Prostate gland (tissue), 2 donors: ENCODE measurements around the gene RGSL1. TPM values are rescaled to one million over a fixed set of nuclear protein-coding genes. Genes with fewer than 3 reads are reported as not detected.

ENCODE experiments used
- DNase-seq: peaks from one replicate; pipeline ENCODE4 v3.0.0-alpha.2; 2019; ENCODE audit warnings: low spot score
- H3K27ac ChIP-seq, 2 donors: fragments of 200-600 bp; sonication (generic); 2 replicates each; pipeline ENCODE4 v1.5.1; 2017 to 2019
- H3K27me3 ChIP-seq: fragments of 200-600 bp; sonication (generic); replicated peaks from 2 replicates; pipeline ENCODE4 v1.5.1; 2019; ENCODE audit not compliant: insufficient read depth
- H3K36me3 ChIP-seq, 2 donors: fragments of 200-600 bp; sonication (generic); 1 replicate in 1 of 2; 2 replicates in 1 of 2; pipeline versions ENCODE4 v1.5.1 to v1.8.1; 2017 to 2019
- H3K4me1 ChIP-seq: fragments of 200-600 bp; sonication (generic); replicated peaks from 2 replicates; pipeline ENCODE4 v1.5.1; 2019
- H3K4me3 ChIP-seq, 2 donors: fragments of 200-600 bp; sonication (generic); 2 replicates each; pipeline ENCODE4 v1.5.1; 2017 to 2019
- H3K9me3 ChIP-seq: fragments of 200-600 bp; sonication (generic); 2 replicates; pipeline ENCODE4 v1.5.1; 2017
- CTCF ChIP-seq, 4 experiments: fragments of 200-600 bp in 2 of 4; fragments of 450-650 bp in 2 of 4; sonication (generic) in 2 of 4; IDR thresholded peaks; 1 replicate in 3 of 4; 2 replicates in 1 of 4; pipeline ENCODE4 v1.5.1; 2016 to 2019; ENCODE audit warnings: antibody characterized with exemption in 4 of 4, mild to moderate bottlenecking in 2 of 4, moderate library complexity in 2 of 4
- POLR2A ChIP-seq: fragments of 450-650 bp; IDR thresholded peaks from one replicate; pipeline ENCODE4 v1.6.1; 2016; ENCODE audit warnings: antibody characterized with exemption, mild to moderate bottlenecking
- POLR2AphosphoS5 ChIP-seq: sonication (generic); formaldehyde crosslinking; IDR thresholded peaks from one replicate; pipeline ENCODE4 v1.6.1; 2017; ENCODE audit warnings: antibody characterized with exemption
- WGBS: methylation state at CpG from one replicate; pipeline ENCODE4 v1.1.5; 2018; 5-methylcytosine and 5-hydroxymethylcytosine counted together
- intact Hi-C: fragments of 100-400 bp; cut with DNase I; formaldehyde crosslinking; loops from one replicate; pipeline ENCODE4 v1.14.2; 2022
- total RNA-seq, 2 donors: library from RNA; depleted of rRNA; stranded (reverse); fragments of >200 nt; gene quantifications; one replicate each; pipeline ENCODE4 v1.1.0, GENCODE V29; 2016

The RGSL1 gene
- total RNA-seq, 2 donors from 2014 or later: 1.2 TPM; not detected in 1

GRCh38 chr1:182595641-182596240, 145.8 kb downstream of the RGSL1 start:
- WGBS: 37% methylated on average over 4 of the region's 4 CpGs
- no peak overlapping the region for H3K4me3 ChIP-seq
- no peaks in the 10 kb centered on the region for H3K27me3 ChIP-seq
- no peak overlapping the region for H3K27ac ChIP-seq
- TF ChIP-seq POLR2AphosphoS5 (peak; percentile 21), POLR2A (no peak), CTCF (IDR thresholded peaks at IDR 0.05) (peak; percentile 30 to 77 (median 62))
- no peaks in the 10 kb centered on the region for H3K36me3 ChIP-seq
- DNase-seq: peak; percentile 40
- no peaks in the 10 kb centered on the region for H3K4me1 ChIP-seq
- intact Hi-C loops: loop anchor here (10.0 kb wide), 1 partner anchor 201 kb away; the partner anchor contains the start of gene GLUL
- H3K9me3 ChIP-seq: no peaks in the 10 kb centered on the region

- no peak for DNase-seq
- no peaks in the 10 kb centered on the region for H3K4me1 ChIP-seq
- intact Hi-C loops: loop anchor here (10.0 kb wide), 1 partner anchor 202 kb away; the partner anchor contains the start of gene GLUL
- no peak overlapping the region for H3K4me3 ChIP-seq
- H3K9me3 ChIP-seq: no peaks in the 10 kb centered on the region
- no peak overlapping the region for H3K27ac ChIP-seq
- WGBS: 94% methylated on average over 6 of the region's 6 CpGs
- H3K36me3 ChIP-seq: no peaks in the 10 kb centered on the region
- no peaks in the 10 kb centered on the region for H3K27me3 ChIP-seq
- TF ChIP-seq POLR2AphosphoS5 (no peak), CTCF (IDR thresholded peaks at IDR 0.05) (no peak), POLR2A (no peak)
These were observed 147.0 kb downstream of the RGSL1 start for GRCh38 chr1:182596934-182597333.

GRCh38 chr1:182598296-182598695, 148.3 kb downstream of the RGSL1 start:
- WGBS: 75% methylated on average over 5 of the region's 5 CpGs
- no peak for TF ChIP-seq CTCF (IDR thresholded peaks at IDR 0.05)
- no peak for TF ChIP-seq POLR2AphosphoS5
- TF ChIP-seq POLR2A: no peak

GRCh38 chr1:182599339-182599738, 149.4 kb downstream of the RGSL1 start:
- 88% methylated on average over 6 of the region's 6 CpGs for WGBS
- Histone ChIP-seq H3K9me3 (no peaks in the 10 kb centered on the region), H3K27ac (no peak overlapping the region), H3K27me3 (no peaks in the 10 kb centered on the region), H3K4me3 (no peak overlapping the region), H3K4me1 (no peaks in the 10 kb centered on the region), H3K36me3 (no peaks in the 10 kb centered on the region)
- TF ChIP-seq CTCF (IDR thresholded peaks at IDR 0.05) (no peak), POLR2A (no peak), POLR2AphosphoS5 (no peak)
- intact Hi-C loops: loop anchor here (10.0 kb wide), 1 partner anchor 205 kb away; the partner anchor contains the start of gene GLUL
- DNase-seq: no peak

More at GRCh38 chr1:182598296-182598695, 148.3 kb downstream of the RGSL1 start:
- no peak for DNase-seq
- Histone ChIP-seq H3K4me3 (no peak overlapping the region), H3K36me3 (no peaks in the 10 kb centered on the region), H3K27me3 (no peaks in the 10 kb centered on the region), H3K27ac (no peak overlapping the region), H3K4me1 (no peaks in the 10 kb centered on the region), H3K9me3 (no peaks in the 10 kb centered on the region)
- intact Hi-C loops: loop anchor here (10.0 kb wide), 1 partner anchor 203 kb away; the partner anchor contains the start of gene GLUL
